HEK293T (cell line): ENCODE data around the gene CXCL17.

ENCODE experiments used
- BHLHE40 ChIP-seq: fragments of 450-650 bp; IDR thresholded peaks from 2 replicates; pipeline ENCODE4 v1.6.1; 2016; ENCODE audit warnings: mild to moderate bottlenecking, moderate library complexity, borderline replicate concordance
- ELF4 ChIP-seq: fragments of 450-650 bp; IDR thresholded peaks from 2 replicates; pipeline ENCODE4 v1.6.1; 2017; ENCODE audit warnings: antibody characterized with exemption
- FOXA1 ChIP-seq: fragments of 450-650 bp; IDR thresholded peaks from 2 replicates; pipeline ENCODE4 v1.6.1; 2016; ENCODE audit warnings: mild to moderate bottlenecking
- HDGF ChIP-seq: fragments of 450-650 bp; IDR thresholded peaks from 2 replicates; pipeline ENCODE4 v1.6.1; 2017; ENCODE audit warnings: antibody characterized with exemption, borderline replicate concordance
- TARDBP ChIP-seq: fragments of 450-650 bp; IDR thresholded peaks from 2 replicates; pipeline ENCODE4 v1.6.1; 2016
- ZNF384 ChIP-seq: fragments of 450-650 bp; IDR thresholded peaks from 2 replicates; pipeline ENCODE4 v1.6.1; 2016

DNA sequence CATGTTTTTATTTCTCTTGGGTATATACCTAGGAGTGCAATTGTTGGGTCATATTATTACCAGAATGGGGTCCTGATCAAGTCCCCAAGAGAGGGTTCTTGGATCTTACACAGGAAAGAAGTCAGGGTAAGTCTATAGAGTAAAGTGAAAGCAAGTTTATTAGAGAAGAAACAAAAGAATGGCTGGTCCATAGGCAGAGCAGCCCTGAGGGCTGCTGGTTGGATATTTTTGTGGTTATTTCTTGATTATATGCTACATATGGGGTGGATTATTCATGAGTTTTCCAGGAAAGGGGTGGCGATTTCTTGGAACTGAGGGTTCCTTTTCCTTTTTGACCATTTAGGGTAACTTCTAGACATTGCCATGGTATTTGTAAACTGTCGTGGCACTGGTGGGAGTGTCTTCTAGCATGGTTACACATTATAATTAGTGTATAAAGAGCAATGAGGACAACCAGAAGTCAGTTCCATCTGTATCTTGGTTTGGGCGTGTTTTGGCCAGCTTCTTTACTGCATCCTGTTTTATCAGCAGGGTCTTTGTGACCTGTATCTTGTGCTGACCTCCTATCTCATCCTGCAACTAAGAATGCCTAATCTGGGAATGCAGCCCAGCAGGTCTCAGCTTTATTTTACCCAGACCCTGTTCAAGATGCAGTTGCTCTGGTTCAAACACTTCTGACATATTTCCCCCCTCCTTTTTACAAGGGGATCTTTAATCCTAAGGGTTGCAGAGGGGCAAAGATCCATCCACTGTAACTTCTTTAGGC is 44.5 kb upstream of the CXCL17 start:
- TF ChIP-seq ZNF384 (no peak), BHLHE40 (no peak), FOXA1 (no peak), ELF4 (no peak), HDGF (no peak), TARDBP (no peak)
